Ovary (tissue), 3 donors: ENCODE measurements around the gene FTCD.

Experiments used
- POLR2A ChIP-seq: fragments of 450-650 bp; IDR thresholded peaks from one replicate; pipeline ENCODE4 v1.6.1; 2017; ENCODE audit warnings: antibody characterized with exemption, mild to moderate bottlenecking, moderate library complexity
- TF ChIP-seq, protein P1 (sequence below), 3 donors: fragments of 450-650 bp in 2 of 3; fragments of 200-600 bp in 1 of 3; IDR thresholded peaks; one replicate each; pipeline versions ENCODE4 v1.5.1 to v1.8.0; 2016 to 2022; ENCODE audit warnings: antibody characterized with exemption in 3 of 3, mild to moderate bottlenecking in 1 of 3
- donor health status: DM: no; HTN: no; CAD: no.

DNA sequence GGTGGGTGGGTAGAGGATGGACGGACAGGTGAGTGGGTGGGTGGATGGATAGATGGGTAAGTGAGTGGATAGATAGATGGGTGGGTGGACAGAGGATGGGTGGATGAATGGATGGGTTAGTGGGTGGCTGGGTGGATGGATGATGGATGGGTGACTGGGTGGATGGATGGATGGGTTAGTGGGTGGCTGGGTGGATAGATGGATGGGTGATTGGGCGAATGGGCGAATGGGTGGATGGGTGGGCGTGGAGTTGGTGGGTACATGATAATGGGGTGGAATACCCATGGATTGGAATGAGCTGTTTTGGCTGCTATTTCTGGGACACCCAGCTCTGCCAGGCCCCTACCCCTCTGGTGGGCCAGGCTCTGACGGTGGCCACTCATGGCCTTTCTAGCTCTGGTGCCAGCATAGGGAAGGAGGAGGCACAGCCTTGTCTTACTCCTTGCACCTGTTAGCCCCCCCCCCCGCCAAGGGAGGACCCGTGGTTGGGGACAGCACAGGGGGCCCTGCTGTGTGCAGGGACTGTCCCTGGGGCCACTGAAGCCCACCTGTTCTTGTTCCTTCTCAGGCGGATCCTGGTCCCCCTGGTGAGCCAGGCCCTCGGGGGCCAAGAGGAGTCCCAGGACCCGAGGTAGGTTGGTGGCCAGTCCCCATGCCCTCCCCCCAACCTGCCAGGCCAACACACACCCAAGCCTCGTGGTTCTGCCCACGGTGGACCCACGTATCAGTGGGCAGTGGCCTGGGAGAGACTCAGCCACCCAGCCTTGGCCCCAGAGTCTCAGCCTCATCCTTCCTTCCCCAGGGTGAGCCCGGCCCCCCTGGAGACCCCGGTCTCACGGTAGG lies 31.1 kb downstream of the FTCD start:
- TF ChIP-seq, protein P1, sequence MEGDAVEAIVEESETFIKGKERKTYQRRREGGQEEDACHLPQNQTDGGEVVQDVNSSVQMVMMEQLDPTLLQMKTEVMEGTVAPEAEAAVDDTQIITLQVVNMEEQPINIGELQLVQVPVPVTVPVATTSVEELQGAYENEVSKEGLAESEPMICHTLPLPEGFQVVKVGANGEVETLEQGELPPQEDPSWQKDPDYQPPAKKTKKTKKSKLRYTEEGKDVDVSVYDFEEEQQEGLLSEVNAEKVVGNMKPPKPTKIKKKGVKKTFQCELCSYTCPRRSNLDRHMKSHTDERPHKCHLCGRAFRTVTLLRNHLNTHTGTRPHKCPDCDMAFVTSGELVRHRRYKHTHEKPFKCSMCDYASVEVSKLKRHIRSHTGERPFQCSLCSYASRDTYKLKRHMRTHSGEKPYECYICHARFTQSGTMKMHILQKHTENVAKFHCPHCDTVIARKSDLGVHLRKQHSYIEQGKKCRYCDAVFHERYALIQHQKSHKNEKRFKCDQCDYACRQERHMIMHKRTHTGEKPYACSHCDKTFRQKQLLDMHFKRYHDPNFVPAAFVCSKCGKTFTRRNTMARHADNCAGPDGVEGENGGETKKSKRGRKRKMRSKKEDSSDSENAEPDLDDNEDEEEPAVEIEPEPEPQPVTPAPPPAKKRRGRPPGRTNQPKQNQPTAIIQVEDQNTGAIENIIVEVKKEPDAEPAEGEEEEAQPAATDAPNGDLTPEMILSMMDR (IDR thresholded peaks at IDR 0.05), result no peak
- TF ChIP-seq POLR2A, result no peak
